Raji (cell line): ENCODE results near the gene MAP3K12.
A peak's percentile ranks its signal among the peaks of the same experiment; 100 is the strongest.

Source experiments
- POLR2A ChIP-seq: IDR thresholded peaks from 2 replicates; pipeline ENCODE4 v1.6.1; 2011; ENCODE audit warnings: low read depth, low read length, control low read depth; ENCODE audit not compliant: insufficient read depth

Gene MAP3K12, protein sequence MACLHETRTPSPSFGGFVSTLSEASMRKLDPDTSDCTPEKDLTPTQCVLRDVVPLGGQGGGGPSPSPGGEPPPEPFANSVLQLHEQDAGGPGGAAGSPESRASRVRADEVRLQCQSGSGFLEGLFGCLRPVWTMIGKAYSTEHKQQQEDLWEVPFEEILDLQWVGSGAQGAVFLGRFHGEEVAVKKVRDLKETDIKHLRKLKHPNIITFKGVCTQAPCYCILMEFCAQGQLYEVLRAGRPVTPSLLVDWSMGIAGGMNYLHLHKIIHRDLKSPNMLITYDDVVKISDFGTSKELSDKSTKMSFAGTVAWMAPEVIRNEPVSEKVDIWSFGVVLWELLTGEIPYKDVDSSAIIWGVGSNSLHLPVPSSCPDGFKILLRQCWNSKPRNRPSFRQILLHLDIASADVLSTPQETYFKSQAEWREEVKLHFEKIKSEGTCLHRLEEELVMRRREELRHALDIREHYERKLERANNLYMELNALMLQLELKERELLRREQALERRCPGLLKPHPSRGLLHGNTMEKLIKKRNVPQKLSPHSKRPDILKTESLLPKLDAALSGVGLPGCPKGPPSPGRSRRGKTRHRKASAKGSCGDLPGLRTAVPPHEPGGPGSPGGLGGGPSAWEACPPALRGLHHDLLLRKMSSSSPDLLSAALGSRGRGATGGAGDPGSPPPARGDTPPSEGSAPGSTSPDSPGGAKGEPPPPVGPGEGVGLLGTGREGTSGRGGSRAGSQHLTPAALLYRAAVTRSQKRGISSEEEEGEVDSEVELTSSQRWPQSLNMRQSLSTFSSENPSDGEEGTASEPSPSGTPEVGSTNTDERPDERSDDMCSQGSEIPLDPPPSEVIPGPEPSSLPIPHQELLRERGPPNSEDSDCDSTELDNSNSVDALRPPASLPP

DNA sequence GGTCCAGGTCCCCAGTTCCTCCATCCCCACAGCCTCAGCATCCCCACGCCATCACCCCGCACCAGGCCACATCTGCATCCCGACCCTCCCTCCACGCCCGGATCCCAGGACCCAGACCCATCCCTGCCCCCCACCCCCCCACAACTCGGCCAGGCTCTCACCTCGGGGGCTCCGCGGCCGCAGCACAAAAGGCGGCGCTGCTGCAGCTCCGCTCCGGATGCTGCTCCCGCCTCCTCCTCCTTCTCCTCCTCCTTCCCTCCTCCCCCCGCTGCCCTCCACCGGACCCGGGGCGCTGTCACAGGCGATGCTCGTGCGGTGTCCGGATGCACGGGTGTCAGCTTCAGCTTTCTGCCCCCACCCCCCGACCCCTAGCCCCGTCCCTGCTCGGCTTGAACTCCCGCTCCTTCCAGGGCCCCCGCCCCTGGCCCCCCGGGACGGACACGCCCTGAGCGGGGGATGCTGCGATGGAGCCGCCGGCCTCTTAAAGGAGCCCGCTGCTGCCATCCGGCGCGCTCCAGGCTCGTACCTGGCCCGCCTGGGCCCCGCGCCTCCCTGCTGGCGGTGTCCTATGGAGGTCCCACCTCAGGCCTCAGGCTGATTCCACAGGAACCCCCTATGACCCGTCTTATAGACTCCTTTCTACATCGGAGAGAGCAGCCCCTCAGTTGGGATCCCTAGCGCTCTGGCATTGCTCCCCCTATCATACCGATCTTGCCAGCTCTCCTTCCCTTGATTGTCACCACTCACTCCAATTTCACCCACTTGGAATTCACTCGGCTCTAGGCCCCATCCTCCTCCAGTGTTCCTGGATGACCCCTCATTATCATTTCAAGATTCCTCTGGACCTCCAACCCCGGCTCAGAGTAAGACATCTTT lies at the start of gene MAP3K12:
Gene MAP3K12 (minus strand): TSS at position 193 of the 876 bp plus-strand sequence. CDS start 12,067 bp downstream, outside the sequence.
- peak; percentile 54 for TF ChIP-seq POLR2A

DNA sequence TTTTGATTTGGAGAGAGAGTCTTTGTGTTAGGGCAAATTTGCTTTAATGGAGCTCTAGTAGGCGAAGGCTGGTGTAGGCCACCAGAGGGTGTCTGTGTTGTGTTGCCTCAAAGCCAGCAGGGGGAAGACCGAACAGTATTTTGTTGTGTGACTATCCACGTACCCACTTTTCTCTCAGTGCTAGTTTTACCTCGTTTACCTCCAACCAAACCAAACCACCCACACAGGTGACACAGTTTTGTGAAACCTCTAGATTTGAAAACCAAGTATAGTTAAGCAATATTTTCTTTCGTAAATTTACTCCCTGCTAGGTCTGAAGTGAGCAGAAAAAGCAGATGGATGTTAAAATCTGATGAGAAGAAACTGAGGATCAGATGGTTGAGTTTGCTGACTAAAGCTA lies 44.3 kb upstream of the MAP3K12 start:
- TF ChIP-seq POLR2A: no peak

DNA sequence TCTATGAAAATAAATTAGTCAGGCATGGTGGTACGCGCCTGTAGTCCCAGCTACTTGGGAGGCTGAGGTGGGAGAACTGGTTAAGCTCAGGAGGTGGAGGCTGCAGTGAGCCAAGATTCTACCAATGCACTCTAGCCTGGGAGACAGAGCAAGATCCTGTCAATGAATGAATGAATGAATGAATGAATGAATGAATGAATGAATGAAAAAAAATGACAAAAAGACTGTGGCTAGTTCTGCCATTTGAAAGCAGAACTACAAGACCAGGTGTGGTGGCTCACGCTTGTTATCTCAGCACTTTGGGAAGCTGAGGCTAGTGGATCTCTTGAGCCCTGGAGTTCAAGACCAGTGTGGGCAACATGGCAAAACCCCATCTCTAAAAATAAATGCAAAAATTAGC lies 40.3 kb upstream of the MAP3K12 start:
- no peak for TF ChIP-seq POLR2A

DNA sequence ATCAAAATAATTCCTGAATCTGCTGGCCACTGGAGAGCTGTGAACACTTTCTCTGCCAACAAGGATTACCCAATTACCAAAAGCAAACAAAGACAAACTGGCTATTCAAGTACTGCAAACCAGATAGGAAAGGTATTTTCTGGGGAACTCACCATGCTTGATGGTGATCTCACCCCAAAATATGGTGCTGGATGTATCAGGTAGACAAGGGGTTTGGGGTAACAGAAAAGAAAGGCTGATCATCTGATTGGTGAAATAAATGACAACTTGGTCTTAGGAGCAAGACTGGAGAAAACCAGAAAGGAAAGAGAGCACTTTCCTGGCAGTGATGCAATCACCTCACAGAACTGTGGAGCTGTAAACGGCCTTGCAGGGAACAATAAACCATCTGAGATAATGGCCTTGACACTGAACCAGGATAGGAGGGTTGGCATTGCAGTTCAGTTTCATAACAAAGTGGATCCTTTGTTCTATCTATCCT lies 39.0 kb upstream of the MAP3K12 start:
- TF ChIP-seq POLR2A: no peak

DNA sequence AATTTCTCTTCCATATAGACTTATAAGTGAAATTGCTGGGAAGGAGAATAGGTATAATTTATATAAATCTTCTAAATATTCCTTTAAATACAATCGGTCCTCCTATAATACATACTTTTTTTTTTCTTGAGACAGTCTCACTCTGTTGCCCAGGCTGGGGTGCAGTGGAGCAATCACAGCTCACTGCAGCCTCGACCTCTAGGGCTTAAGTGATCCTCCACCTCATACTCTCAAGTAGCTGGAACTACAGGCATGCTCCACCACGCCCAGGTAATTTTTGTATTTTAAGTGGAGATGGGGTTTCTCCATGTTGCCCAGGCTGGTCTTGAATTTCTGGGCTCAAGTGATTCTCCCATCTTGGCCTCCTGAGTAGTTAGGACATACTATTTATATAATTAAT lies 37.7 kb upstream of the MAP3K12 start:
- no peak for TF ChIP-seq POLR2A

DNA sequence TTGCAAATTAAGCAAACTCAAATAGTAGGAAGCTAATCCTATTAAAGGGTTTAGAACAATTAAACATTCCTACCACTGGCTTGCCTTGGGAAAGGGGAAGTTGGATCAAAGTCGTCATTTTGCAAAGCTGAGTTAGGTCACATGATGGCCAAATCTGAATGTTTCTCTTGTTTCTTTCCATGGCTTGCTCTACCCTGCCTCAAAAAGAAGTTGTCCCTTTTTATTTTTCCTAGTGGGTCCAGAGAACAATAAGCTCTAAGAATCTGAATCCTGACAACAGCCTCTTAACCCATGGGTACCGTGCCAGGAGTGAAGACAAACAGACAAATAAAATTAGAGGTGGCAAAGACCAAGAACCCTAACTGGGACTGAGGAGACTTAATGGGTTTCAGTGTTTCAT lies 34.2 kb upstream of the MAP3K12 start:
- no peak for TF ChIP-seq POLR2A

DNA sequence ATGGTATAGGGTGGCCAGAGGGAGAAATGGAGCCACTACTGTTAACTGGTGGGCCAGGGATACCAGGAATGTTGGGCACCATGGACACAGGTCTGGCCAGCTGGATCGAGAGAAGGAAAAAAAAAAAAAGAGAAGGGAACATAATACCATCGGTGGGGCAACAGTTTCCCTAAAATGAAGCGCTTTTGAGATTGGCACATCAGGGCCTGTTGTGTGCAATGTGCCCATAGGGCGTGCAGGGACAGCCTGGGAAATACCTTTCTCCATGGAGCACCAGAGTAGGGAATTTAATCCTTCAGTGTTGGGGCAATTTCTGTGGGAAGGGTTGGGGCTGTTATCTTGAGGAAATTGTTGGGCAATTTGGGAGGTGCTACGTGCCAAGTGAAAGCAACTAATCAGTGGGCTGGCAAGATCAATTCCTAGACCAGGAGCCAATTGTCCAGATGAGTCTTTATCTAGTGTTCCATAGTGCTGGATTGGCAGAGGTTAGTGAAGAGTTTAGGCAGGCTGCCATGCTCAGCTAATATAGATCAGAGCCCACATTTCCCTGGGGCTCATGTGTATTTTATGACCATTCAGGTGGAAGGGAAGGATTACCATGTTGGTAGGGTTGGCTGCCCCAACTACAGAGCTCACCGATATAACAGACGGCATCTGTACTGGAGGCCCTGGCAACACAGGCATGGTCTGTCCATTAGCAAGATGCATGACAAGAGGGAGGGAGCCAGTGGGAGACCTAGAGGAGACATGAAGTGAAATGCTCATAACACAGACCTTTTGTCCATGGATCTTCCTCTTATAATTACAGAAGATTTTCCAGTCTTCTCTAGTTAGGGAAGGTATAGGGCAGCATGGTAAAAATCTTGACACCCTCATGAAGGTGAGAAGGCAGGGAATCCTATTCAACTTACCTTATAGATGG lies 33.5 kb upstream of the MAP3K12 start:
- no peak for TF ChIP-seq POLR2A

DNA sequence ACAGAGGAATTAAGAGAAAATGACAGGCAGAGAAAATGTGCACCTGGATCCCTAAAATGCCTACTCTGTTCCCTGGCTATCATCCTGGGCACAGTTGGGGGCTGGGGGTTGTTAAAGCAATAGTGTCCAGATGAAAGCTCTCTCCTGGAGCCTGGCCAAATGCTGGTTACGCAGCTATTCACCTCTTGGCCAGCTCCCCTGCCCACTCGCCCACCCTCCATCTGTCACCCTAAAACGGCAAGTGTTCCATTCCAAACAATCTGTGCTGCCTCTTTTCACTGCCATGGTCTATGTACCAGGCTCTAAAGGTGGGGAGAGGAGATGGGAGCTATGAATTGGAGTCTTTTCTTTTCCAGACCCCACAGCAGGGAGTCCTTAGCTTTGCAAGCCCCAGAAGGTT lies 32.8 kb upstream of the MAP3K12 start:
- TF ChIP-seq POLR2A: no peak

DNA sequence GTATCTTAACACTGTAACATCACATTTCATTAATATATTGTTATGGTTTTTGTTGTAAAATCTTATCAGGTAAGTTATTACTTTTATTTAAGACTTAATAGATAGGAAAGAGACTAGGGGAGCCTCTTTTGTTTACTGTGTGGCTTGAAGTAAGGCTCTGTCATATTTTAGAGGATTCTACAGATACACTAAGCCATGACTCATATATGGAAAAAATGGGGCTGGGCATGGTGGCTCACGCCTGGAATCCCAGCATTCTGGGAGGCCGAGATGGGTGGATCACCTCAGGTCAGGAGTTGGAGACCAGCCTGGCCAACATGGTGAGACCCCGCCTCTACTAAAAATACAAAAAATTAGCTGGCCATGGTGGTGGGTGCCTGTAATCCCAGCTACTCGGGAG lies 31.7 kb upstream of the MAP3K12 start:
- TF ChIP-seq POLR2A: no peak

DNA sequence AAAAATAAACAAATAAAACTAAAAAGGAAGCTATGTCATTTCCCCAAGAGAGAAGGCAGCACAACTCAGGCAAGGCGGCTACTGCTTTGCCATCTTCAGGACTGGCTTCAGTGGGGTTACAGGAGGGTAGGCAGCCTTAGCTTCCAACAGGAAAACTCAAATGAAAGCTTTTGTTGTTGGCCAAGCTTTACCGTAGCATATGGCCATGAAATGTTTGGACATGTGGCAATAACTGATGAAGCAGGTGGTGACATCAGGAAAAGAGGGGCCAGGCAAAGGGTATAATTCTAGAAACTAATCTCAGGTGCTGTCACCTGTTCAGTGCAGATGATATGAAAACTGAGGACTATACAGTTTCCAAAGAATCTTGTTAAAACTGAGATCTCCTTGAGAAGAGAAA lies 30.8 kb upstream of the MAP3K12 start:
- TF ChIP-seq POLR2A: no peak

DNA sequence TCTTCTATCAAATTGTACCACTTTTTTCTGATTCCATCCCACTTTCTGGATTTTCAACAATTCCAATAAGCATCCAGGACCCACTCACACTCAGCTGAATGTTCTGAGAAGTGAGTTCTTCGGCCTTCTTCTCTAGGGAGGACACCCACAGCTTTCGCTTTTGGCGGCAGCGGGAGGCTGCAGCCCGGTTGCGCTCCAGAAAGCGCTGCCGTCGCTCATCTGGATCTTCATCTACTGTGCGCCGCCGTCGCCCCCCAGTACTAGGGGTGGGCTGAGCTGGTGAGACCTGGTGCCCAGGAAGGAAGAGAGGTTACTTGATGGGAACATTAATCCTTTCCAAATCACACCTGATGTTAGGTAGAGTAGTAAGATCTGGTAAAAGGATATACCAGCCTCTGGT lies 25.2 kb upstream of the MAP3K12 start:
- no peak for TF ChIP-seq POLR2A

DNA sequence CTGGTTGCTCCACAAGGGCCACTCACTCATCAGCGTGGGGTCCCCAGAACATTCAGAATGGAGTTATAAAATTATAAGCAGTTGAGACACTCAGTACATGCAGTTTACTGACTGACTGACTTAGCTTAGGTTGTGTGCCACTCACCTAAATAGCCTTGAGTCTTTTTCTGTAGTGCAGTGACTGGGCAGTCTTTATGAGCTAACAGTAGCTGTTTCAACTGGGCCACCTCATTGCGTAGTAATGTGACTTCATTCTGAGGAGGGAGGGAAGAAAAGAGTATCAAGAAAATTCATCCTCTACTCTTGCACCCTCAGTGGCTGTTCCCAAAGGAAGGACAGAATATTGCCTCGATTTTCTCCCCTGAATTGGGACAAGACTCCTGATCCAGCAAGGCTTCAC lies 23.9 kb upstream of the MAP3K12 start:
- no peak for TF ChIP-seq POLR2A

DNA sequence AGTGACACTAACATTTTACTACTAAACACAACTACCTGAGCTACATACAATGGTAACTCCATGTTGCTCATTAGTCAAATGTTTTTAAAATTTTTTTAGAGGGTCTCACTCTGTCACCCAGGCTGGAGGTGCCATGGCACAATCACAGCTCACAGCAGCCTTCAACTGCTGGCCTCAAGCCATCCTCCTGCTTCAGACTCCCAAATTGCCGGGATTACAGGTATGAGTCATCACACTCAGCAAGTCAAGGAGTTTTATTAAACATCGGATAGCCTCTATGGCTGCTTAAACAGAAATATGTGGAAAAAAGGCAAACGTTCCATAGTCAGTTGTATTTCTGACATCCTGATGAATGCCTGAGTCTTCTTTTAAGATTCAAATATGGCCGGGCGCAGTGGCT lies 19.1 kb upstream of the MAP3K12 start:
- TF ChIP-seq POLR2A: no peak
